GM21717 (cell line): ENCODE measurements around the gene DGKH.
"Not testable (repeated sequence)": the region's sequence is repeated elsewhere in the genome, so short reads cannot be mapped to it uniquely, and the experiment has no call there.

Experiments
- ATAC-seq: cut with Tn5 transposase; IDR thresholded peaks from one replicate; pipeline ENCODE4 v1.9.1; 2021; ENCODE audit warnings: mild to moderate bottlenecking, moderate library complexity; ENCODE audit not compliant: unreplicated experiment

The DGKH gene

DNA sequence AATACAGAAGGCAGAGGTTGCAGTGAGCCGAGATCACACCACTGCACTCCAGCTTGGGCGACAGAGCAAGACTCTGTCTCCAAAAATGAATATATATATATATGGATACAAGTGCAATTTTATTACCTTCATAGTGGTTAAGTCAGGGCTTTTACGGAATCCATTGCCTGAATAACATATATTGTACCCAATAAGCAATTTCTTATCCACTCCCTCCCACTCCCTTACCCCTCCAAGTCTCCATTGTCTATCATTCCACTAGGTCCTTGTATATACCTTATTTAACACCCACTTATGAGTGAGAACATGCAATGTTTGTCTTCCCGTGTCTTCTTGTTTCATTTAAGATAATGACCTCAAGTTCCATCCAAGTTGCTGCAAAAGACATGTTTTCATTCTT is 175.2 kb downstream of the DGKH start:
- ATAC-seq: no peak

DNA sequence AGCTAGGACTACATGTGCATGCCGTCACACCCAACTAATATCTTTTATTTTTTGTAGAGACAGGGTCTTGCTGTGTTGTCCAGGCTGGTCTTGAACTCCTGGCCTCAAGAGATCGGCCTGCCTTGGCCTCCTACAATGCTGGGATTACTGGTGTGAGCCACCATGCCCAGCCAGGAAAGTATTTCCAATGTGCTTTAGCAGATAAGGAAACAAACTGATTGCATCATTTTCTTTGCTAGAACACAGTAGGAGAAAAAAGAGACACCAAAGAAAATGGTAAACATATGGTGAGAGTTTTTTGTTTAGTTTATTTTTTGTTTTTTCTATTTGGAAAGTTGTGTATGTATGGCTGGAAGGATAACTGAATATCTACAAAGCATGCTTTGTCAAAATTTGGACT is 176.6 kb downstream of the DGKH start:
- ATAC-seq: no peak

DNA sequence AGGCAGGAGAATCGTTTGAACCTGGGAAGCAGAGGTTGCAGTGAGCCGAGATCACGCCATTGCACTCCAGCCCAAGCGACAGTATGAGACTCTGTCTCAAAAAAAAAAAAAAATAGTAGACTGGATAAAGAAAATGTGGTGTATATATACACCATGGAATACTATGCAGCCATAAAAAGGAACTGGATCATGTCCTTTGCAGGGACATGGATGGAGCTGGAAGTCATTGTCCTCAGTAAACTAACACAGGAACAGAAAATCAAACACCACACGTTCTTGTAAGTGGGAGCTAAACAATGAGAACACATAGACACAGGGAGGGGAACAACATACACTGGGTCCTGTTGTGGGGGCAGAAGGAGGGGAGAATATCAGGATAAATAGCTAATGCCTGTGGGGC is 178.3 kb downstream of the DGKH start:
- ATAC-seq: not testable (repeated sequence)

DNA sequence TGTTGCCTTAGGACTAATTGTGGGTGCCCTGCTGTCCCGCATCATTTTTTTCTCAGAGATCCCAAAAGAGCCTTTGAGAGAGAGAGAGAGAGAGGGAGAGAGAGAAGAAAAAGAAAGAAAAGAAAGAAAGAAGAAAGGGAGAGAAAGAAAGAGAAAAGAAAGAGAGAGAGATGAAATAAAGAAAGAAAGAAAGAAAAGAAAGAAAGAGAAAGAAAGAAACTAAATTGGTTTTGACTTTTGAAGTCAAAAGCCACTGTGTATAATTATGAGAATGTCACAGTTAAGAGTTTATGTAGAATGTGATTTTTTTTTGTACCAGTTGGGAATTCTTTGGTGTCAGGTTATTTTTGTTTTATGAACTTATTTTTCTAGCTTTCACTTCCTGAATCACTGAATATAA is 180.1 kb downstream of the DGKH start:
- ATAC-seq: no peak

DNA sequence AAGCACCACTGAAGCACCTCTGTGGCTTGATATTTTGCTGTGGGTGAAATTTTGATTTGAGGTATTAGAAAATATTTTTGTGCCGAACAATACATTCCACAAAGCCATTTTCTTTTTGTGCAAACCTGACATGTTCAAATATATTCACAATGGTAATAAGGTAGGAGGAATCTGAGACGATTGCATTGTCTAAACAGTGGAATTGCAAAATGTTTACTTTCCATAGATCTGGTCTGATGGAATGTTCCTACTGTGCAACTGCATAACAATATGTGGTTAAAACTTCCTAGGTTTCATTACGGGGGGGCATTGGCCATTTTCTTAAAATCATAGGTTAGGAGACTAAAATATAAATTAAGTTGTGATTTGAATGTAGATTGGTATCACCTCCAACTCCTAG is 180.8 kb downstream of the DGKH start:
- no peak for ATAC-seq

DNA sequence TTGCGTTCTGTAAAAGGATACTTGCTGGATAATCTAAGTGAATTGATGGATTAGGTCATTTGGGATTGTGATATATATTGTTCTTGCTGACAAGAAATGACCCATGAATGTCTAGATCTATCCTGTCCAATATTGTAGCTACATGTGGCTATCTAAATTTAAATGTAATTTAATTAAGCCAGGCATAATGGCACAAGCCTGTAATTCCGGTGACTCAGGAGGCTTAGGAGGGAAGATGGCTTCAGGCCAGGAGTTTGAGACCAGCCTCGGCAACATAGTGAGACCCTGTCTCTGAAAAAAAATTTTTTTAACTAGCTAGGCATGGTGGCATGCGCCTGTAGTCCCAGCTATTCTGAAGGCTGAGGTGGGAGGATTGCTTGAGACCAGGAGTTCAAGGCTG is 184.2 kb downstream of the DGKH start:
- no peak for ATAC-seq

DNA sequence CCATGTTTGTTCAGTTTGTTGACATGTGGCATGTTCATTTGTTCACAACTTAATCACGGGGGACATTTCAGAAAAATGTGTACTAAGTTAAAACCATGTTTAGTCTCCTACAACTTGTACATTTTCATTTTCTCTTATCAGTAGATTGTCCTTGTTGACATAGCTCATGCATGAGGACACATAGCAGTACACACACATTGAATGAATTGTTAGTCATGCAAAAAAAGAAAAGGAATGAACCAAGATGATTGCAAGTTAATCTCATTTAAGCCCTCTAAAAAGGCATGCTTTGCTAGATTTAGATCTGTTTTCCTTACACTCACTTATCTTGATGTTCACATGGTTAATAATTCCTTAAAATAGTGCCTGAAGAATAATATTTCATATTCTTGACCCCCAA is 185.3 kb downstream of the DGKH start:
- ATAC-seq: no peak

DNA sequence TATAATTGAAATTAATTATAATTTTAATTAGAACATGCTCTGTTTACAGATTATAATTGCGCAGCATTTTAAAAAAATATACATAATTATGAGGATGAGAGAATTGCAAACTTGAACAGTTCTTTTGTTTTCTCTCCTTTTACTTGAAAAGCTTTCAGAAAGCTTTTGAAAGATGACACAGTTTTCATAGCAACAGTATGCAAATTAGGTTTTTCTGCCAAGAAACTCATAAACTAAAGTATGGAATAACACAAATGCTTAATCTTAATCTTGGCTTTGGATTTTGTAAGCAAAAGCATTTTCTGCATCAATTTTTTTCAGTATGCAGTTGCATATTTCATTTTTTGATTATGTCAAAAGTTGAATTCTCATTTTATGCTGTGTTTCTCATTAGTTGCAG is 190.7 kb downstream of the DGKH start:
- ATAC-seq: no peak

DNA sequence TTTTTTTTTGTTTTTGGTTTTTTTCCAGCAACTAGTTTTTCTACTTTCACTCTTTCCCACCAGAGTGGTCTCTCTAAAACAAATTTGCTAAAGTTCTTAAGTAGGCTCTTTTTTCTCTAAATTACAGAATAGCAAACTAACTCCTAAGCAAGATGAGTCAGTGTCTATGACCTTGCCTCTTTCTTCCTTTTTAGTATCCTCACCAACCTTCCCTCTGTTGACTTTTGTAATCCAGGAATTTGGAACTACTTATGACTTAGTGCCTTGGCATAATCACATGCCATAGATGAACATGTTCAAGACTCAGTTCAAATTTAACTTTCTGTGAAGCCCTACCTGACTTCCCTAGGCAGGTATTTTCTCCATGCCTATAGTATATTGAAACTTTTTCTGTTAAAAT is 191.2 kb downstream of the DGKH start:
- ATAC-seq: no peak

DNA sequence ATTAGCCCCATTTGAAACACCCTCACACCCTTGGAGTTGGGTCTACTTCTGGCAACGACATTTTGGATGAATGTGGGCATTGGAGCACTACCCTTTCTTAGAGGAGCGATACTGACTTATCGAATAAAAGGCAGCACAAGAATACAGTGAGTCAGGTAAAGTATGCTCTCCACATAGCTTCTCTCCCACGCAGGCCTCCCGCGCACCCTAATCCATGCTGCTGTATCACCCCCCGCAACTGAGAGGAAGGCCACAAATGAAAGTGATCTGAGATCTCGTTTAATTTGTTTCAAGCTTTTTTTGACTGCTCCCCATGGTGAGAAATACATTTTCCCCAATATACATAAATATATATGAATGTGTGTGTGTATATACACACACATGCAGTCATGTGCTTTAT is 198.1 kb downstream of the DGKH start:
- no peak for ATAC-seq

DNA sequence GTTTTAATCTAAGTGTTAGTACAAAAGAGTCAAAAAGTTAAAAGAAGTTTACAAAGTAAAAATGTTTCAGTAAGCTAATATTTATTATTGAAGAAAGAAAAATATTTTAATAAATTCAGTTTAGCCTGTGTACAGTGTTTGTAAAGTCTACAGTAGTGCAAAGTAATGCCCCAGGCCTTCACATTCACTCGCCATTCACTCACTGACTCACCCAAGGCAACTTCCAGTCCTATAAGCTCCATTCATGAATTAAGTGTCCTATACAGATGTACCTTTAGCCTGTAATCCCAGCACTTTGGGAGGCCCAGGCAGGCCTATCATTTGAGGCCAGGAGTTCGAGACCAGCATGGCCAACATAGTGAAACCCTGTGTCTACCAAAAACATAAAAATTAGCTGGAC is 199.4 kb downstream of the DGKH start:
- ATAC-seq: no peak

DNA sequence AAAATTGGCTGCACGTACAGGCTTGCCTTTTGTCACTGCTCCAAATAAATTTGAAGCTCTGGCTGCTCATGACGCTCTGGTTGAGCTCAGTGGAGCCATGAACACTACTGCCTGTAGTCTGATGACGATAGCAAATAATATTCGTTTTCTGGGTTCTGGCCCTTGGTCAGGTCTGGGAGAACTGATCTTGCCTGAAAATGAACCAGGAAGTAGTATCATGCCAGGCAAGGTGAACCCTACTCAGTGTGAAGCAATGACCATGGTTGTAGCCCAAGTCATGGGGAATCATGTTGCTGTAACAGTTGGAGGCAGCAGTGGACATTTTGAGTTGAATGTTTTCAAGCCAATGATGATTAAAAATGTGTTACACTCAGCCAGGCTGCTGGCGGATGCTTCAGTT is 207.4 kb downstream of the DGKH start:
- ATAC-seq: no peak

DNA sequence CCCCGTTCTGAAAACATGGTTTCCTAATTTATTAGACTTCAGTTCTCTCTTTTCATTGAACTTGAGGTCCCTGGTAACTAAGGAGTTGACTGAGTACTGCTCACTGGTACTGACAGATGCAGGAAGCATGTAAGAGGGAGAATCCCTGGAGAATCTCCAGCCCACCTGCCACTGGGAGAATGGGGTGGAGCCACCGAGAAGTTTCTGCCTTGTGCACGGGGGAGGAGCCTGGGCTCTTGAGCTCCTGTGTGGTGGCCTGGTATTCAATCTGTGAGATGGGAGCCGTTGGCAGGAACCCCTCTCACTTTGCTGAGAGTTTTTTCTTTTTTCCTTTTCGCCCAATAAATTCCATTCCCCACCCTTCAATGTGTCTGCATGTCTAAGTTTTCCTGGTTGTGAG is 210.3 kb downstream of the DGKH start:
- no peak for ATAC-seq

DNA sequence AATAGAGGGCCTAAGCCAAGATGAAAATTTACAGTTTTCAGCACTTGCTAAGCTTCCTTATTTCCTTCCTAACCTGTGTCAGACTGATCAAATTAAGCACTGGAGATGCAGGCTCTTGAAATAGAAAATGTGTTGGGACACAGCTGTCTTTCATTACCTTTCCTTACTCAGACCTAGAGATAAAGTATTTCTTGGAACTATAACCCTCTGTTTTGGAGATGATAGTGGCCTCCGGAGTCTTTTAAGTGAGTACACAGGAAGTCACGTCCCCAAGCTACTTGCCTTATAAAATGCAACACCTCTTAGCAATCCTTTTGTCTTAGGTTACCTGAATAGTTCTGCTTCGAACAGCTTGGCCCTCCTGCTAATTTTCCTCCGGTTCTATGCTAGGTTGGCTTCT is 211.1 kb downstream of the DGKH start:
- no peak for ATAC-seq

DNA sequence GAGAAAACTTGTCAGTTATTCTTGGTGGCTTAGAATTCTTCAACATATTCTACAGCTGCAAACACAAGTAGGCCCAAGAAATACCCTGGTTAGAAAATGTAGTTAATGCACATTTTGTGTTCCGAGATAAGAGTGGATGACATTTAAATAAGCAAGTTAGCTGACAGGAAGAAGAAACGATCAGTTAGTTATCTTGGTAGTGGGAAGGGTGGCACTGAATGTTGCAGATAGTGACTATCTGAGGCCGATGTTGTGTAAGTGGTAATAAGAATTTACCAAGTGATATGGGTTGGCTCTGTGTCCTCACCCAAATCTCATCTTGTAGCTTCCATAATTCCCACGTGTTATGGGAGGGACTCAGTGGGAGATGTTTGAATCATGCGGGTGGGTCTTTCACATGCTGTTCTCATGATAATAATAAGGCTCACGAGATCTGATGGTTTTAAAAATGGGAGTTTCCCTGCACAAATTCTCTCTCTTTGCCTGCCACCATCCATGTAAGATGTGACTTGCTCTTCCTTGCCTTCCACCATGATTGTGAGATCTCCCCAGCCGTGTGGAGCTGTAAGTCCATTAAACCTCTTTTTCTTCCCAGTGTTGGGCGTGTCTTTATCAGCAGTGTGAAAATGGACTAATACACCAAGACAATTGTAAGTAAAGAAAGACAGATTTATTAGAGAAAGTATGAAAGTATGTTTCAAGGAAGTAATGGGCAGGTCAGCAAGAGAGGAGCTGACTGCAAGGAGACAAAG is 212.6 kb downstream of the DGKH start:
- ATAC-seq: no peak

DNA sequence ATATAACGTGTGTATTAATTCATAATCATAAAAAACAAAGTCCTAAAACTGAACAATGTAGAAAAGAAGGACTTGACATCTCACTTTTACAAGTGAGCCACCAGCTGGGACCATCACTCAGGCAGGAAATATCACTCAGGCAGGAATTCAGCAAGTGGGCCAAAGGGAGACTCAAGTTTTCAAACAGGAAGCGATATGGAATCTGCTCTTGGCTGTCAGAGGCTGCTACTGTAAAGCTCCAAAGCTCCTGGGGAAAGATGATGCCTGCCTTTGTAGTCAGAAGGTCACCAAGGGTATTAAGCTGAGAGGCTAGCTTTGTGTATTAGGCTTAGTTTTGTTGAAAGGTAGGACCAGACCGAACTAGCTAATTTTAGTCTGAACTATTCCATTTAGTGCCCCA is 218.0 kb downstream of the DGKH start:
- no peak for ATAC-seq

DNA sequence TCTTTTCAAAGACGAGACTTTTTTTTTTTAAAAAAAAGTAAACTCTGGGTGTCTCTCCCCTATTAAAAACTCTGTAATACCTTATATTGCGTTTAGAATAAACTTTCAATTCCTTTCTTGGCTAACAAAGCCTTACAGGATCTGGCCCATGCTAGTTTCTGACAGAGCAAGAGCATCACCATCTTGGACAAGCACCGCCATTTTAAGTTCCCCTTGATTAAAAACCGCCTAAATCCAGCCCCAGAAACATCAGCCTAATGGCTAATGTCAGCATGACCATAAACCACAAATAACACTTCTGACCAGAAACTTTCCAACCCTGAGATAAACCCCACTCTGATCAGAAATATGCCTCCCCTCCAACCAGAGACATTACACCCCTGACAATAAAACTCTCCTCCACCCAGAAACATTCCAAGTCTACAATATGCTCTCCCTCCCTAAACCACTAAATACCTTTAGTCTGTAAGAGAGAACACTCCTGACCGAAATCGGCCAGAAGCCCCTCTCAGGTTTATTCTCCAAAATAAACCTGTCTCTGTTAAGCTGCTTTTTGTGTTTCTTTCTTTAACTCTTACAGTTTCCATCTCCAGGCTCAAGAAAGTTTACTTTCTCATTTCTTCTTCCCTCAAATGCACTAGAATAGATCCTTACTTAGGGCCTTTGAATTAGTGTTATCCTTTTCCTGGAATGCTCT is 221.9 kb downstream of the DGKH start:
- no peak for ATAC-seq

DNA sequence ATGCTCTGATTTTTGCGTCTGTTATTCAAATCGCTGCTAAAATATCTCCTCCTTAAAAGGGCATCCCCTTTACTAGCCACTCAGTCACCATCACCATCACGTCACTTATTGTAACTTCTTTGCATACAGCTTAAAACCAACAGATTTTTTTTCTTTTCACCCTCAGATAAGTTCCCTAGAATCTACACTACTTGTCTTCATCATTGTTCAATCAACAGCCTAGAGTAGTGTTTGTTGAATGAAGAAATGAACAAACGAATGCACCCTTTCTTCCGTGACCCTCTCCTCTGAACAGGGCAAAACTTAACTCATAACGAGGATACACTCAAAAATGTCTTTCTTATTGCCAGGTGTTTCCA is 222.4 kb downstream of the DGKH start:
- ATAC-seq: no peak

DNA sequence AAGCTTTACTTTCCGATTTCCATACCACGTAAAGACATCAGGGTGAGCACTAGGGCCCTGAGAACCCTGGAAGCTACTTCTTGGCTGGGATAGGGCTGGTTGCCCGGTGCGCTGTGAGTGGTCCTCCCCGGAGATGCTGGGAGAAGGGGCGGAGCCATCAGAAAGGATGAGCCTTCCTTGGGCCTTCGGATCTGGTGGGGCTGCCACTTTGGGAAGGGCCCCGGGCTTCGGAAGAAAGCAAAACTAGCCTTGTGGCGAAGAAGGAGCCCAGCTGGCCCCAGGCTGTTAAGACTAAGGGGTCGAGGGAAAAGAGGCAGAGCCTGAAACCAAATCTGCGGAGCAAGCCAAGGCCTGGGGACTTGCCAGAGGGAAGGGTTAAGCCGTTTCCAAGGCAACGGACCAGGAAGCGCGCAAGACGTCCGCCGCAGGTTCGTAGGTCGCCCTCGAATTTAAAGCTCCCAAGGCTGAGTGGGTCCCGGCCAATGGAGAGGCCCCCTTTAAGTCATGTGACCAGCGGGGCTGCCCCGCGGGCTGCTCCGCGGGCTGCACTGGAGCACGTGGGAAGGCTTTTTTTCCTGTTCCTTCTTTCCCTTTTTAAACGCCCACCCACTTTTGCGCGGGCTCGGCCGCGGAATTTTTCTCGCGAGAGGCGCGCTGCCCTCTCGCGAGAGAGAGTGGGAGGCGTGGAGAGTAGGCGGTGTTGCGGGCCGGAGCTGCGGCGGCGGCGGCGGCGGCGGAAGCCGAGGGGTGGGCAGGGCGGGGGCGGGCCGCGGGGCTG is 223.1 kb downstream of the DGKH start:
- peak; percentile 81 for ATAC-seq

DNA sequence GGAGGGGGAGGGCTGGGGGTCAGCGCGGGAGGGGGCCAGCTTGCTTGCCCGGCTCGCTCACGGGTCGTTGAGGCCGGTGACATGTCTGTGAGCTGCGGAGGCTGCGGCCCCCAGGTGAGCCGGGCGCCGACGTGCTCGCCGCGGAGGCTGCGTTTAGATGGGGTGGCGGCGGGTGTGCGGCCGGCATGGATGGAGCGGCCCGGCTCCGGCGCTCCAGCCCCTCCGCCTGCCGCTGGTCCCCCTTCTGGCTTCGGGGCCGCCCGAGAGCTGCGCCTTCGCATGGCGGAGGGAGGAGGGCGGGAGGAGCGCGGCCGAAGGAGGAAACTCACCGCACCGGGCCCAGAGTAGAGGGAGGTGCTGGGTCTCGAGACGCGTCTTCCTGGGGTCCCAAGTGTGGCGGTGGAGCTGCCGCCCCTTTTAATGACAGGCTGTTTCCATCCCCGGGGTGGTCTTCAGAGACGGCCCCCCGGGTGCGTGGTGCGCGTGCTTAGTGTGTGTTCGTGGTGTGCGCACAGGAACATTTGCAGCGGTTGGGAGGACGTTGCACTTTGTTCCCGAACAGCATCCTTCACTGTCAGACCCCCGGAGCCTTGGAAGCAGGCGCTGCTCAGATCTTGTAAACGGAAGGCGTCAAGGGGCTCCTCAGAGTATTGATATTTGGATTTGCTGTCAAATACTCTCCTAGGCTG is 223.8 kb downstream of the DGKH start, which contains the start of gene AKAP11:
AKAP11 (plus strand) TSS at position 38 of the 689 bp plus-strand sequence. CDS start 14,197 bp downstream, outside the sequence.
- ATAC-seq: peak; percentile 29

DNA sequence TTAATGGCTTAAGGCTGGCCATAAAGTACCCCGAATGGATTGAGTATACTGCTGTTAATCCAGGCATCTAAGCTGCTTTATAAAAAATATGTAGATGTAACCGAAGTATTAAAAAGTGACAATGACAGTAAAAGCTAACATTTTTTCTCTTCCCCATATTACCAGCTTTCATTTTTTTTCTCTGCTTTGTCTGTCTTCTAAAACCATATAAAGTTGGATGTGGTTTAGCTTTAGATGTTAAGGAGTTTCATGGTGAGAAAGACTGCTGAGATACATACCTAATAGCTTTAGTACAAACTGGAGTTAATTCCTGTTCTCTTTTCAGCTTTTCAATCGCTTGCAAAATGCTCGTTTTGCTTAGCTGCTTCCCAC is 224.3 kb downstream of the DGKH start:
- no peak for ATAC-seq
